Measurements from ENCODE around the gene PTPN1. TPM values are rescaled to one million over a fixed set of nuclear protein-coding genes. Genes with fewer than 3 reads are reported as not detected.

Gene PTPN1
- total and polyA plus RNA-seq, 2 of the 4 experiments (the other 2 are of a cell fraction): 31.7 to 37.4 TPM

- Histone ChIP-seq H3K56ac (ENCODE audit: extremely low read depth, insufficient read depth, low read length) (no peak overlapping the region), H4K20me1 (ENCODE audit: insufficient read depth, low read length) (peaks cover 65% of the 10 kb centered on the region), H2AK5ac (ENCODE audit: low read depth, low read length) (peak overlapping the region; percentile 99; the same call in 1 of the 2 replicates), H3K9ac (ENCODE audit: low read depth, low read length) (no peak overlapping the region), H4K8ac (ENCODE audit: low read depth in 2 of 2, low read length in 2 of 2) (peak overlapping the region in 1 of 2 experiments; percentile 72; a peak in 1 of 4 replicates), H3K9me1 (ENCODE audit: insufficient read depth, low read length) (peaks cover 36% of the 10 kb centered on the region), H2BK15ac (ENCODE audit: low read depth, low read length) (peak overlapping the region; percentile 75; the same call in 1 of the 3 replicates), H3K4ac (ENCODE audit: low read depth, low read length) (peak overlapping the region; percentile 66; the same call in 1 of the 2 replicates), H3K23ac (ENCODE audit: low read depth, low read length) (peak overlapping the region; percentile 68; the same call in 1 of the 2 replicates), H3K4me3 (ENCODE audit: insufficient read depth, low read depth, low read length) (no peak overlapping the region), H3K79me1 (ENCODE audit: low read depth in 1 of 2, low read length in 2 of 2) (peaks cover 10 to 80% of the 10 kb centered on the region in 2 experiments), H2BK20ac (ENCODE audit: low read depth, low read length) (peak overlapping the region; percentile 28), H2BK5ac (ENCODE audit: low read depth, low read length, poor library complexity, severe bottlenecking) (peak overlapping the region; percentile 82), H2BK120ac (ENCODE audit: low read depth, low read length) (peak overlapping the region; percentile 60), H3K4me2 (ENCODE audit: low read depth, low read length) (no peak overlapping the region), H4K5ac (ENCODE audit: low read depth, low read length) (no peak overlapping the region), H3K36me3 (ENCODE audit: control insufficient read depth, insufficient read depth, low read length) (peaks cover 13% of the 10 kb centered on the region), H2AK9ac (replicated peaks; ENCODE audit: low read depth, low read length, poor library complexity) (no peak overlapping the region), H3K9me3 (ENCODE audit: control insufficient read depth, insufficient read depth, low read length) (no peaks in the 10 kb centered on the region), H3K18ac (ENCODE audit: low read depth, low read length) (peak overlapping the region; percentile 46; the same call in 1 of the 2 replicates), H2AFZ (replicated peaks; ENCODE audit: low read length, poor library complexity) (no peak overlapping the region), H3K27ac (ENCODE audit: insufficient read depth, low read length) (no peak overlapping the region), H3K4me1 (ENCODE audit: control insufficient read depth, insufficient read depth, low read length) (peaks cover 37% of the 10 kb centered on the region), H3K27me3 (ENCODE audit: control insufficient read depth, insufficient read depth, low read length) (no peaks in the 10 kb centered on the region), H3K14ac (replicated peaks; ENCODE audit: low read depth, low read length) (peak overlapping the region; percentile 59), H4K91ac (ENCODE audit: insufficient read depth, low read depth, low read length) (peak overlapping the region; percentile 29; the same call in 1 of the 2 replicates)
- DNase-seq (no peak), ATAC-seq (ENCODE audit: low read depth) (no peak)
- CTCF ChIA-PET: no interaction called here
- dilution Hi-C loops (cut with HindIII; ENCODE audit: low sequenced_read_pairs, unreplicated experiment) (no loop called here), in situ Hi-C loops (cut with MboI; ENCODE audit: low sequenced_read_pairs) (no loop called here), intact Hi-C loops (cut with micrococcal nuclease) (no loop called here)
- POLR2A ChIA-PET (ENCODE audit: unreplicated experiment): no interaction called here
- no TSS peak for BruUV-seq (replicated peaks)
- TF ChIP-seq CEBPB (IDR thresholded peaks at IDR 0.05; ENCODE audit: low read depth, low read length): no peak
- TF ChIP-seq POLR2A (IDR thresholded peaks at IDR 0.05; ENCODE audit: low read depth, low read length): no peak
- TF ChIP-seq MXI1 (IDR thresholded peaks at IDR 0.05; ENCODE audit: borderline replicate concordance, low read depth, low read length): no peak
- TF ChIP-seq BHLHE40 (IDR thresholded peaks at IDR 0.05; ENCODE audit: low read depth, low read length): no peak
- TF ChIP-seq FOS (IDR thresholded peaks at IDR 0.05; ENCODE audit: low read depth, low read length): no peak
- TF ChIP-seq RCOR1 (IDR thresholded peaks at IDR 0.05; ENCODE audit: insufficient replicate concordance, low read length): no peak
- no peak for TF ChIP-seq RFX5 (IDR thresholded peaks at IDR 0.05; ENCODE audit: low read depth, low read length)
- no peak for TF ChIP-seq NFE2L2 (IDR thresholded peaks at IDR 0.05; ENCODE audit: low read depth, low read length)
- no peak for TF ChIP-seq MAFK (IDR thresholded peaks at IDR 0.05; ENCODE audit: low read depth, low read length)
- no peak for TF ChIP-seq CTCF (conservative IDR thresholded peaks at IDR 0.05; ENCODE audit: low read depth, low read length)
- 80% methylated on average over 1 of the region's 3 CpGs; no CpG with 5 or more reads in 1 of the 2 experiments for WGBS, 2 experiments (ENCODE audit: extremely low coverage in 2 of 2, insufficient read length in 1 of 2)
These were observed 12.0 kb downstream of the PTPN1 start for GRCh38 chr20:50522053-50522674.
